AG09319 (cell line): ENCODE measurements around the gene PDE8B.
A peak's percentile ranks its signal among the peaks of the same experiment; 100 is the strongest.

ENCODE experiments used
- DNase-seq: peaks from one replicate; pipeline ENCODE4 v3.0.0-alpha.2; 2010; ENCODE audit warnings: low read depth; ENCODE audit errors: extremely low read depth
- CTCF ChIP-seq: IDR thresholded peaks from 2 replicates; pipeline ENCODE4 v1.5.1; 2011; ENCODE audit warnings: low read depth, mild to moderate bottlenecking, inconsistent platforms, low read length, moderate library complexity

The PDE8B gene

GRCh38 chr5:77443670-77444069 is 233.2 kb downstream of the PDE8B start:
- no peak for DNase-seq
- TF ChIP-seq CTCF, result no peak

- TF ChIP-seq CTCF, result no peak
- DNase-seq, result peak; percentile 16
These were observed 233.9 kb downstream of the PDE8B start for GRCh38 chr5:77444356-77444755.

DNA sequence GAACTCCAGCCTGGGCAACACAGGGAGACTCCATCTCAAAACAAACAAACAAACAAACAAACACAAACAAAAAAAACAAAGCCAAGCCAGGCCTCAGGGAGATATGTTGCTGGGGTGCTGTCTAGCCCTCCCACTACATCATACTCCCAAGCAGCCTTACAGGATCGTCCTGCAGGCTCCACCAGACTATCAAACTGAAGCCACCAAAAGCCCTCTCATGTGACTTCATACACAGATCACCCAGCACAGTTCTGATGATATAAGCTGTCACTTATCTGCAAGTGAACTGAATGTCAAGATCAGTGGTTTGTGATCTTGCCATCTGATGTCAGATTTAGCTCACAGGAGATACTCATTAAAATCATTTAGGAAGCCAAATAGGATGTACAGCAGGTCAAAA is 238.4 kb downstream of the PDE8B start:
- no peak for DNase-seq
- TF ChIP-seq CTCF, result no peak

DNA sequence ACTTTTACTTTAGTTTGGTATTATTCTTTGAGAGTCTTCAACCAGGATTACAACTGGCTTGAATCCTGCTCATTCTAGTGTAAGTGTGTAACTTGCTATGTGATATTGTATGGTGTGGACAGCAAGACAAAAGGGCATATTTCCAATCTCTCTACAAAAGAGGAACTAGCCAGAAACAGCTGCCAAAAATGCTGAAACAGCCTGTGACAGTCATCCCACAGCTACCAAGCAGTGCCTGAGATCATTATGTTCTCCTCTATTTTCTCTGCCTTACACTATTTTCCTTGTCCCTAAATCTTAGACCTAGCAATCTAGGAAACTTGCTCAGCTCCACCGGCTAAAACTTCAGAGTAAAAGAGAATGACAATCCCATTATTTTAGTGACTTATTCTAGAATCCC is 238.8 kb downstream of the PDE8B start:
- no peak for TF ChIP-seq CTCF
- DNase-seq, result no peak

- no peak for TF ChIP-seq CTCF
- no peak for DNase-seq
These were observed 239.5 kb downstream of the PDE8B start for GRCh38 chr5:77449981-77450380.

DNA sequence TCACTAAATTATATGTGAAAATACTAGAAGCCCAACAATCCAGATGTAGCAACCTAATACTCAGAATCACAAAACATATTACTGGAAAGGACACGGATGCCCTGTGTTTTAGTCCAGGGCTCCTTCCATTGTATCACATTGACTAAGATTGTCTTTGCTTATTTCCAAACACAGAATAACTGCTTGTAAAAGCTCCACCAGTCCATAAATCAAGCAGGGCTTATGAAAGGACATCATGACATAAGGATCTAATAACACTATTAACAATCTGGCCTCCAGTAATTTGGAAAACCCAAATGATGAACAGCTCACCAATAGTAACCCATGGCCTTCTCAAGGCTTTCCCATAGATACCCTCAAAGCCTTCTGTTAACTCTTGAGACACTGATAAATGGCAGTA is 241.9 kb downstream of the PDE8B start:
- TF ChIP-seq CTCF, result no peak
- DNase-seq, result no peak

- DNase-seq, result no peak
- no peak for TF ChIP-seq CTCF
These were observed 243.6 kb downstream of the PDE8B start for GRCh38 chr5:77454123-77454522.
